ENCODE measurements around the gene MAP3K12. TPM values are rescaled to one million over a fixed set of nuclear protein-coding genes. Genes with fewer than 3 reads are reported as not detected.

MAP3K12 gene
- total and polyA plus RNA-seq, 10 of the 15 experiments (the other 5 are each of a cell fraction or from before 2014, with no cell fraction given) = 0.45 to 14.9 (median 6.9) TPM

- TF ChIP-seq HDAC6 (IDR thresholded peaks at IDR 0.05; ENCODE audit: unreplicated experiment) = no peak
- TF ChIP-seq ZBTB40 (IDR thresholded peaks at IDR 0.05; ENCODE audit: borderline replicate concordance) = peak; percentile 45; the same call in 1 of the 2 replicates
- TF ChIP-seq ZBED1 (IDR thresholded peaks at IDR 0.05; ENCODE audit: borderline replicate concordance) = no peak; the same call in 1 of the 2 replicates
- no peak for TF ChIP-seq ESRRA (IDR thresholded peaks at IDR 0.05; ENCODE audit: low read length)
- TF ChIP-seq POU2F2 (IDR thresholded peaks at IDR 0.05; ENCODE audit: borderline replicate concordance, low read depth, low read length) = peak; percentile 4; the same call in 2 of the 3 replicates
- TF ChIP-seq USF2 (IDR thresholded peaks at IDR 0.05; ENCODE audit: borderline replicate concordance, low read depth, low read length) = no peak
- no peak for TF ChIP-seq ZNF217 (IDR thresholded peaks at IDR 0.05)
- TF ChIP-seq POLR2A (IDR thresholded peaks at IDR 0.05; ENCODE audit: low read depth, low read length) = peak; percentile 94
- 0 out of 4 replicates have a peak, but pooled peaks of 1 of the 2 experiments have one; percentile 35 for TF ChIP-seq SRF (IDR thresholded peaks at IDR 0.05; ENCODE audit: low read depth in 2 of 2, low read length in 2 of 2)
- TF ChIP-seq PAX5 (IDR thresholded peaks at IDR 0.05; ENCODE audit: borderline replicate concordance, low read depth, low read length) = peak; percentile 33; the same call in 1 of the 2 replicates
- TF ChIP-seq SUPT20H (IDR thresholded peaks at IDR 0.05; ENCODE audit: borderline replicate concordance, control insufficient read depth, low read depth, low read length) = no peak
- TF ChIP-seq TCF12 (IDR thresholded peaks at IDR 0.05; ENCODE audit: low read depth, low read length) = peak; percentile 46
- peak; percentile 60 for TF ChIP-seq RELA (IDR thresholded peaks at IDR 0.05; ENCODE audit: borderline replicate concordance, partially characterized antibody)
- TF ChIP-seq ZBTB33 (IDR thresholded peaks at IDR 0.05) = no peak; the same call in 1 of the 2 replicates
- TF ChIP-seq NBN (IDR thresholded peaks at IDR 0.05) = peak; percentile 88; the same call in 1 of the 2 replicates
- TF ChIP-seq NR2C1 (IDR thresholded peaks at IDR 0.05) = peak; percentile 75
- peak; percentile 74 for TF ChIP-seq SMAD5 (IDR thresholded peaks at IDR 0.05; ENCODE audit: low read depth)
- 0 out of 2 replicates have a peak, but pooled peaks have one; percentile 88 for TF ChIP-seq LARP7 (IDR thresholded peaks at IDR 0.05)
- 0 out of 2 replicates have a peak, but pooled peaks have one; percentile 58 for TF ChIP-seq TAF1 (IDR thresholded peaks at IDR 0.05; ENCODE audit: borderline replicate concordance, low read depth, low read length)
- TF ChIP-seq MAX (IDR thresholded peaks at IDR 0.05; ENCODE audit: low read depth, low read length) = peak; percentile 25; the same call in 1 of the 2 replicates
- peak; percentile 27; the same call in 1 of the 2 replicates for TF ChIP-seq NRF1 (conservative IDR thresholded peaks at IDR 0.05; ENCODE audit: low read depth, low read length)
- TF ChIP-seq ZNF622 (IDR thresholded peaks at IDR 0.05) = no peak
- TF ChIP-seq CBX3 (IDR thresholded peaks at IDR 0.05; ENCODE audit: borderline replicate concordance, low read depth) = no peak
- peak; percentile 99 for TF ChIP-seq IKZF1 (conservative IDR thresholded peaks at IDR 0.05)
- TF ChIP-seq HDGF (IDR thresholded peaks at IDR 0.05) = 0 out of 2 replicates have a peak, but pooled peaks have one; percentile 75
Observed at GRCh38 chr12:53500776-53501614, 1.7 kb upstream of the MAP3K12 start, which contains the start of gene TARBP2 (continued).
